K562 (cell line): ENCODE data around the gene SIRT2. TPM values are rescaled to one million over a fixed set of nuclear protein-coding genes. Genes with fewer than 3 reads are reported as not detected.
A peak's percentile ranks its signal among the peaks of the same experiment; 100 is the strongest.

ENCODE experiments used
- ATAC-seq: fragments of 200-7000 bp; cut with Tn5 transposase; 3 replicates; pipeline ENCODE4 v1.9.1; 2020; ENCODE audit warnings: moderate library complexity
- BruUV-seq: library from RNA; stranded (reverse); fragments of 400-500 nt; replicated peaks from 2 replicates; lab custom pipeline; 2021; lab: Mats Ljungman, UMichigan
- CTCF ChIA-PET: fragments of 300-600 bp; formaldehyde crosslinking; extraction: SDS; loops from one replicate; lab custom pipeline; 2021; ENCODE audit warnings: low intra/inter-chr PET ratio; lab: Yijun Ruan, JAX
- POLR2A ChIA-PET: fragments of 300-600, 350-650 bp; sonication (Branson Sonifier 250); formaldehyde crosslinking; extraction: SDS; loops from one replicate; lab custom pipeline; 2021; ENCODE audit warnings: antibody characterized with exemption, inconsistent platforms; lab: Yijun Ruan, JAX
- DNase-seq, 4 experiments: peaks; one replicate each; pipeline versions ENCODE4 v3.0.0 to v3.0.0-alpha.2; 2011 to 2018; ENCODE audit warnings: low spot score in 3 of 4, mixed read lengths in 3 of 4; ENCODE audit errors: extremely low read depth in 1 of 4
- FAIRE-seq: peaks from 2 replicates; lab custom pipeline; 2011; peaks lifted over from hg19 to GRCh38; lab: Jason Lieb, UNC
- H2AFZ ChIP-seq: 2 replicates; pipeline ENCODE4 v1.6.0; 2011; ENCODE audit warnings: low read depth, low read length, control low read depth, inconsistent platforms
- H3K27ac ChIP-seq: fragments of 200-600 bp; 3 replicates; pipeline ENCODE4 v1.8.0; 2011; ENCODE audit warnings: low read depth, mild to moderate bottlenecking, control low read depth, inconsistent platforms, low read length, moderate library complexity, mixed read lengths; ENCODE audit errors: extremely low read depth
- H3K27me3 ChIP-seq, 2 experiments: fragments of 300-600 bp in 1 of 2; 2 replicates in 1 of 2; 3 replicates in 1 of 2; pipeline versions ENCODE4 v1.6.0 to v1.8.0; 2011; ENCODE audit warnings: inconsistent platforms in 2 of 2, low read length in 2 of 2, mild to moderate bottlenecking in 1 of 2, mixed read lengths in 1 of 2, moderate library complexity in 1 of 2; ENCODE audit not compliant: control insufficient read depth in 2 of 2, insufficient read depth in 2 of 2
- H3K36me3 ChIP-seq: fragments of 300-600 bp; 3 replicates; pipeline ENCODE4 v1.8.0; 2011; ENCODE audit warnings: mild to moderate bottlenecking, low read length, inconsistent platforms; ENCODE audit not compliant: control insufficient read depth, insufficient read depth
- H3K4me1 ChIP-seq, 2 experiments: fragments of 200-600 bp in 1 of 2; replicated peaks in 1 of 2; 2 replicates in 1 of 2; 3 replicates in 1 of 2; pipeline versions ENCODE4 v1.5.1 to v1.8.0; 2011; ENCODE audit warnings: inconsistent platforms in 2 of 2, low read length in 2 of 2, mild to moderate bottlenecking in 1 of 2, mixed read lengths in 1 of 2, moderate library complexity in 1 of 2; ENCODE audit not compliant: control insufficient read depth in 2 of 2, insufficient read depth in 2 of 2
- H3K4me2 ChIP-seq: 2 replicates; pipeline ENCODE4 v1.6.1; 2011; ENCODE audit warnings: low read length, control low read depth, inconsistent platforms, mixed read lengths; ENCODE audit not compliant: insufficient read depth
- H3K4me3 ChIP-seq: fragments of 200-600 bp; sonication (generic), shearing (Covaris generic); 2 replicates; pipeline ENCODE4 v1.5.1; 2016; ENCODE audit warnings: control low read depth, inconsistent platforms
- H3K79me2 ChIP-seq: fragments of 200-600 bp; 3 replicates; pipeline ENCODE4 v1.8.0; 2011; ENCODE audit warnings: low read length, inconsistent platforms; ENCODE audit not compliant: control insufficient read depth, insufficient read depth
- H3K9ac ChIP-seq, 2 experiments: 2 replicates each; pipeline versions ENCODE4 v1.6.0 to v1.6.1; 2011; ENCODE audit warnings: low read depth in 2 of 2, low read length in 2 of 2, control low read depth in 1 of 2, inconsistent platforms in 1 of 2, mild to moderate bottlenecking in 1 of 2, mixed read lengths in 1 of 2; ENCODE audit not compliant: insufficient read depth in 1 of 2
- H3K9me1 ChIP-seq: one replicate; pipeline ENCODE4 v1.6.0; 2011; ENCODE audit warnings: inconsistent platforms, mild to moderate bottlenecking, low read length, moderate library complexity; ENCODE audit not compliant: control insufficient read depth, insufficient read depth
- H3K9me3 ChIP-seq: replicated peaks from 2 replicates; pipeline ENCODE4 v1.5.1; 2011; ENCODE audit warnings: low read depth, low read length, inconsistent platforms; ENCODE audit not compliant: control insufficient read depth, insufficient read depth
- H4K20me1 ChIP-seq: replicated peaks from 2 replicates; pipeline ENCODE4 v1.6.1; 2011; ENCODE audit warnings: low read length, inconsistent platforms, mixed read lengths; ENCODE audit not compliant: control insufficient read depth, insufficient read depth
- ATF4 ChIP-seq: fragments of 450-650 bp; formaldehyde crosslinking; IDR thresholded peaks from 2 replicates; pipeline ENCODE4 v1.4.0; 2022; ENCODE audit warnings: mild to moderate bottlenecking, moderate library complexity
- CXXC5 ChIP-seq: fragments of 250-450 bp; sonication (Bioruptor Pico); IDR thresholded peaks from 2 replicates; pipeline ENCODE4 v1.8.0; 2022; ENCODE audit warnings: inconsistent platforms, mild to moderate bottlenecking, moderate library complexity
- EGR1 ChIP-seq: fragments of 450-650 bp; conservative IDR thresholded peaks from 2 replicates; pipeline ENCODE4 v1.6.1; 2017; ENCODE audit warnings: mild to moderate bottlenecking
- HBP1 ChIP-seq: fragments of 450-650 bp; formaldehyde crosslinking; IDR thresholded peaks from 2 replicates; pipeline ENCODE4 v1.4.0; 2022; ENCODE audit warnings: missing genetic modification characterization
- KAT2B ChIP-seq: IDR thresholded peaks from one replicate; pipeline ENCODE4 v1.6.1; 2012; ENCODE audit warnings: low read depth, mild to moderate bottlenecking, control low read depth, inconsistent platforms, low read length, moderate library complexity
- POLR2G ChIP-seq: fragments of 200-400 bp; formaldehyde crosslinking; IDR thresholded peaks from 2 replicates; pipeline ENCODE4 v1.6.1; 2017; ENCODE audit warnings: low read depth, mild to moderate bottlenecking, antibody characterized with exemption, low read length, moderate library complexity
- RAD21 ChIP-seq, 2 experiments: fragments of 250-450 bp in 1 of 2; fragments of 450-650 bp in 1 of 2; sonication (Bioruptor Pico) in 1 of 2; formaldehyde crosslinking in 1 of 2; IDR thresholded peaks in 1 of 2; conservative IDR thresholded peaks in 1 of 2; 2 replicates each; pipeline versions ENCODE4 v1.4.0 to v1.8.0; 2020 to 2022; ENCODE audit warnings: mild to moderate bottlenecking in 2 of 2, moderate library complexity in 1 of 2
- RBM14 ChIP-seq: fragments of 200-400 bp; formaldehyde crosslinking; IDR thresholded peaks from 2 replicates; pipeline ENCODE4 v1.6.1; 2018; ENCODE audit warnings: low read depth, mild to moderate bottlenecking, low read length, moderate library complexity, borderline replicate concordance; ENCODE audit not compliant: insufficient read depth
- SRF ChIP-seq, 2 experiments: fragments of 250-450, 450-650 bp in 1 of 2; sonication (Bioruptor Pico) in 1 of 2; sonication (generic) in 1 of 2; formaldehyde crosslinking; IDR thresholded peaks; 2 replicates each; pipeline versions ENCODE4 v1.5.0 to v1.5.1; 2020 to 2022; ENCODE audit warnings: mild to moderate bottlenecking in 1 of 2, missing genetic modification reagents in 1 of 2
- SUPT5H ChIP-seq: fragments of 450-650 bp; IDR thresholded peaks from 2 replicates; pipeline ENCODE4 v1.6.1; 2016
- ZC3H11A ChIP-seq: IDR thresholded peaks from 2 replicates; pipeline ENCODE4 v1.6.1; 2012; ENCODE audit warnings: low read depth, low read length, improper control_type of control experiment
- ZFP1 ChIP-seq: fragments of 450-650 bp; formaldehyde crosslinking; IDR thresholded peaks from 2 replicates; pipeline ENCODE4 v1.4.0; 2020; ENCODE audit warnings: mild to moderate bottlenecking, mixed read lengths
- WGBS: fragments of 100-300 bp; shearing (Covaris generic); methylation state at CpG from one replicate; pipeline ENCODE4 v1.1.6; 2016; ENCODE audit warnings: low coverage, mixed read lengths; ENCODE audit not compliant: insufficient coverage; ENCODE audit errors: missing lambda C conversion rate; 5-methylcytosine and 5-hydroxymethylcytosine counted together
- in situ Hi-C: fragments of 300-500 bp; cut with MboI; formaldehyde crosslinking; loops from 4 replicates; pipeline ENCODE4 v1.15.0; 2018; ENCODE audit warnings: inconsistent platforms, mixed read lengths
- intact Hi-C: fragments of 100-400 bp; cut with micrococcal nuclease; formaldehyde crosslinking; loops from 2 replicates; pipeline ENCODE4 v1.14.2; 2022
- polyA plus RNA-seq, 8 experiments: library from polyadenylated mRNA; depleted of rRNA in 4 of 8; stranded (reverse) in 5 of 8; unstranded in 3 of 8; fragments of >200 nt; fragmentation: Nextera tagmentation in 2 of 8; fragmentation: Illumina TruSeq in 1 of 8; extraction: Ambion mirVana in 2 of 8; extraction: Trizol in 1 of 8; gene quantifications; 2 replicates each; pipeline versions ENCODE4 v1.2.1 to v1.2.3, GENCODE V29; 2011 to 2014; ENCODE audit warnings: inconsistent platforms in 1 of 8, missing spikeins in 1 of 8
- total RNA-seq, 7 experiments: library from RNA; depleted of rRNA in 6 of 7; stranded (reverse); fragments of >200 nt in 6 of 7; fragmentation: Illumina TruSeq in 2 of 7; extraction: Trizol in 2 of 7; gene quantifications; 2 replicates each; pipeline versions ENCODE4 v1.2.1 to v1.2.3, GENCODE V29; 2011 to 2021; ENCODE audit warnings: low replicate concordance in 1 of 7
- TF ChIP-seq, protein P1 (sequence below): fragments of 250-450 bp; sonication (Bioruptor Pico); IDR thresholded peaks from 2 replicates; pipeline ENCODE4 v1.5.1; 2021; ENCODE audit warnings: mild to moderate bottlenecking
- TF ChIP-seq, protein P2 (sequence below): sonication (generic); formaldehyde crosslinking; IDR thresholded peaks from 2 replicates; pipeline ENCODE4 v1.8.1; 2023; ENCODE audit warnings: mild to moderate bottlenecking, missing genetic modification reagents

The SIRT2 gene
- total and polyA plus RNA-seq, 9 of the 15 experiments (the other 6 are each of a cell fraction or from before 2014, with no cell fraction given), result 2.3 to 35.2 (median 22.9) TPM

DNA sequence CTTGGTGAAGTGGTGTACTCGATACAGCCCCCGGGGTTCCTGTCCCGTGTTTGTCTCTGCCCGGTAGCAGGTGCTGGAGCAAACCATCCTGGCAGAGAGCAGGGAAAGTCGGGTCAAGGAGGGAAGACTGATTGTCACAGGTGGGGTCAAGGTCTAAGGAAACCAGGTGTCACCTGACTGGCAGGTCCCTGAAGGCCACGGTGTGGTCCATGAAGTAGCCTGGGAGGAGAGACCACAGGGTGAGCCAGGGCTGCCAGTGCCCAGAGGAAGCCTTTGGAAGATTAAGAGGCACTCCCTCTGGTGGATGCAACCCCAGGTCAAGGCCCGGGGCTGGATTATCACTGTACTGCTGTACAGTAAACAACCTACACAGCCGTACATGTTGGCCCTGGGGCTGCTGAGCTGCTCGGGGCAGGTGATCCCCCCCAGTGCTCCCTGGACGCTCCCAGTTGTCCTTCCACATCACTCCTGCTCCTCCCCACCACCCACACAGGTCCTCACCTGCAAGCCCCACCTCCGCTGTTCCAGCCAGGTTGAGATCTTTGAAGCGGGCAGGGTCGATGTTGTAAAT is 18.6 kb upstream of the SIRT2 start:
- no TSS peak for BruUV-seq
- TF ChIP-seq ZC3H11A, result no peak
- no peak for TF ChIP-seq HBP1 (CRISPR knock-in tag)
- TF ChIP-seq POLR2G, result peak; percentile 20
- no peak for TF ChIP-seq KAT2B
- no peak for TF ChIP-seq RBM14
- no peak for TF ChIP-seq EGR1
- no peak for TF ChIP-seq ATF4 (CRISPR knock-in tag)
- TF ChIP-seq, protein P1, sequence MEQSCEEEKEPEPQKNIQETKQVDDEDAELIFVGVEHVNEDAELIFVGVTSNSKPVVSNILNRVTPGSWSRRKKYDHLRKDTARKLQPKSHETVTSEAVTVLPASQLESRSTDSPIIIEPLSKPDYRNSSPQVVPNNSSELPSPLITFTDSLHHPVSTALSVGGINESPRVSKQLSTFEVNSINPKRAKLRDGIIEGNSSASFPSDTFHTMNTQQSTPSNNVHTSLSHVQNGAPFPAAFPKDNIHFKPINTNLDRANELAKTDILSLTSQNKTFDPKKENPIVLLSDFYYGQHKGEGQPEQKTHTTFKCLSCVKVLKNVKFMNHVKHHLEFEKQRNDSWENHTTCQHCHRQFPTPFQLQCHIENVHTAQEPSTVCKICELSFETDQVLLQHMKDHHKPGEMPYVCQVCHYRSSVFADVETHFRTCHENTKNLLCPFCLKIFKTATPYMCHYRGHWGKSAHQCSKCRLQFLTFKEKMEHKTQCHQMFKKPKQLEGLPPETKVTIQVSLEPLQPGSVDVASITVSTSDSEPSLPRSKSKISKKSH (CRISPR knock-in tag), result no peak
- no peak for TF ChIP-seq CXXC5 (CRISPR knock-in tag)
- TF ChIP-seq ZFP1, result no peak
- TF ChIP-seq, protein P2, sequence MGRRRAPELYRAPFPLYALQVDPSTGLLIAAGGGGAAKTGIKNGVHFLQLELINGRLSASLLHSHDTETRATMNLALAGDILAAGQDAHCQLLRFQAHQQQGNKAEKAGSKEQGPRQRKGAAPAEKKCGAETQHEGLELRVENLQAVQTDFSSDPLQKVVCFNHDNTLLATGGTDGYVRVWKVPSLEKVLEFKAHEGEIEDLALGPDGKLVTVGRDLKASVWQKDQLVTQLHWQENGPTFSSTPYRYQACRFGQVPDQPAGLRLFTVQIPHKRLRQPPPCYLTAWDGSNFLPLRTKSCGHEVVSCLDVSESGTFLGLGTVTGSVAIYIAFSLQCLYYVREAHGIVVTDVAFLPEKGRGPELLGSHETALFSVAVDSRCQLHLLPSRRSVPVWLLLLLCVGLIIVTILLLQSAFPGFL (CRISPR knock-in tag), result no peak
- TF ChIP-seq SRF (CRISPR knock-in tag; IDR thresholded peaks at IDR 0.05), result no peak
- TF ChIP-seq RAD21 (CRISPR knock-in tag; conservative IDR thresholded peaks at IDR 0.05 in 1 of 2, IDR thresholded peaks at IDR 0.05 in 1 of 2), result peak in 1 of 2 experiments; percentile 33; a peak in 2 of 4 replicates
- no peak for TF ChIP-seq SUPT5H

More for the DNA sequence above, 18.6 kb upstream of the SIRT2 start:
- no peaks in the 10 kb centered on the region for H4K20me1 ChIP-seq
- no peak overlapping the region for H3K4me2 ChIP-seq
- no peaks in the 10 kb centered on the region for H3K9me1 ChIP-seq
- WGBS, result 78% methylated on average over 12 of the region's 13 CpGs
- peak; percentile 63 for ATAC-seq
- no peak overlapping the region for H2AFZ ChIP-seq
- CTCF ChIA-PET, result interaction anchor here (0.6 kb wide), 1 partner anchor 188 kb away, joined by 3 read pairs; no protein-coding TSS in a partner anchor
- no peaks in the 10 kb centered on the region for H3K27me3 ChIP-seq
- FAIRE-seq, result no peak
- POLR2A ChIA-PET, result interaction anchor here (1.0 to 1.2 kb wide), 2 partner anchors 9 to 12 kb away, joined by 3 to 4 read pairs; no protein-coding TSS in a partner anchor
- H3K9ac ChIP-seq, result peak overlapping the region in 1 of 2 experiments; percentile 71; a peak in 2 of 4 replicates
- peaks cover 26% of the 10 kb centered on the region; the same call in 1 of the 3 replicates for H3K36me3 ChIP-seq
- no peaks in the 10 kb centered on the region for H3K9me3 ChIP-seq
- in situ Hi-C loops (no loop called here), intact Hi-C loops (no loop called here)
- H3K79me2 ChIP-seq, result no peaks in the 10 kb centered on the region
- DNase-seq, result peak in 1 of 4 experiments; percentile 25
- no peak overlapping the region for H3K4me3 ChIP-seq
- no peak overlapping the region for H3K27ac ChIP-seq
- peaks cover 0 to 40% of the 10 kb centered on the region in 2 experiments; a peak in 3 of 5 replicates for H3K4me1 ChIP-seq
